Natural killer cell (primary cell): Measurements from ENCODE around the gene WSB1. TPM values are rescaled to one million over a fixed set of nuclear protein-coding genes. Genes with fewer than 3 reads are reported as not detected.

ENCODE experiments used
- ATAC-seq, 3 donors: fragments of 150-1000 bp in 2 of 3; fragments of 200-7000 bp in 1 of 3; cut with Tn5 transposase; 1 replicate in 1 of 3; 2 replicates in 2 of 3; pipeline ENCODE4 v1.10.0; 2021; ENCODE audit warnings: mild to moderate bottlenecking in 2 of 3, moderate library complexity in 2 of 3
- DNase-seq, 2 donors: peaks; one replicate each; pipeline versions ENCODE4 v3.0.0 to v3.0.0-alpha.2; 2013 to 2021; ENCODE audit warnings: mixed read lengths in 1 of 2
- H3K27ac ChIP-seq: one replicate; pipeline ENCODE4 v1.5.1; 2013; ENCODE audit warnings: mild to moderate bottlenecking, low read length
- H3K27me3 ChIP-seq: one replicate; pipeline ENCODE4 v1.6.1; 2013; ENCODE audit warnings: low read length; ENCODE audit not compliant: control insufficient read depth, insufficient read depth
- H3K36me3 ChIP-seq: one replicate; pipeline ENCODE4 v1.6.1; 2013; ENCODE audit warnings: low read length; ENCODE audit not compliant: control insufficient read depth, insufficient read depth
- H3K4me1 ChIP-seq: one replicate; pipeline ENCODE4 v1.6.1; 2013; ENCODE audit warnings: low read length; ENCODE audit not compliant: control insufficient read depth, insufficient read depth
- H3K4me3 ChIP-seq: one replicate; pipeline ENCODE4 v1.5.1; 2013; ENCODE audit warnings: low read length
- H3K9me3 ChIP-seq: one replicate; pipeline ENCODE4 v1.6.1; 2013; ENCODE audit warnings: low read length; ENCODE audit not compliant: control insufficient read depth, insufficient read depth
- H3K27ac Mint-ChIP-seq, 2 donors: one replicate each; pipeline ENCODE4 v1.8.0; 2022; ENCODE audit warnings: mild to moderate bottlenecking in 2 of 2, mixed read lengths in 2 of 2, moderate library complexity in 1 of 2
- H3K27me3 Mint-ChIP-seq, 2 donors: one replicate each; pipeline ENCODE4 v1.8.0; 2022; ENCODE audit warnings: low read depth in 2 of 2, mixed read lengths in 2 of 2
- H3K36me3 Mint-ChIP-seq: one replicate; pipeline ENCODE4 v1.8.0; 2022; ENCODE audit warnings: mixed read lengths
- H3K4me1 Mint-ChIP-seq, 2 donors: one replicate each; pipeline ENCODE4 v1.8.0; 2022; ENCODE audit warnings: mixed read lengths in 2 of 2
- H3K4me3 Mint-ChIP-seq: one replicate; pipeline ENCODE4 v1.8.0; 2022; ENCODE audit warnings: mild to moderate bottlenecking, moderate library complexity, mixed read lengths
- H3K9me3 Mint-ChIP-seq, 2 donors: one replicate each; pipeline ENCODE4 v1.8.0; 2022; ENCODE audit warnings: mixed read lengths in 2 of 2
- WGBS: methylation state at CpG from one replicate; pipeline ENCODE4 v1.1.7; 2013; ENCODE audit warnings: missing lambda C conversion rate; ENCODE audit not compliant: insufficient coverage; 5-methylcytosine and 5-hydroxymethylcytosine counted together
- intact Hi-C: fragments of 100-400 bp; cut with micrococcal nuclease; formaldehyde crosslinking; loops from one replicate; pipeline ENCODE4 v1.14.2; 2022
- total RNA-seq, 4 donors: library from RNA; stranded (reverse); fragments of 120-200 nt in 1 of 4; gene quantifications; one replicate each; pipeline versions ENCODE4 v1.2.3 to v1.2.4, GENCODE V29; 2013 to 2022
- TF ChIP-seq, protein P1 (sequence below): fragments of 200-600 bp; IDR thresholded peaks from one replicate; pipeline ENCODE4 v1.8.0; 2022; ENCODE audit warnings: antibody characterized with exemption

Gene WSB1
- total RNA-seq, 3 donors from 2014 or later (not counting 1 experiment from before 2014, with no cell fraction given), result 124 to 205 (median 187) TPM

DNA sequence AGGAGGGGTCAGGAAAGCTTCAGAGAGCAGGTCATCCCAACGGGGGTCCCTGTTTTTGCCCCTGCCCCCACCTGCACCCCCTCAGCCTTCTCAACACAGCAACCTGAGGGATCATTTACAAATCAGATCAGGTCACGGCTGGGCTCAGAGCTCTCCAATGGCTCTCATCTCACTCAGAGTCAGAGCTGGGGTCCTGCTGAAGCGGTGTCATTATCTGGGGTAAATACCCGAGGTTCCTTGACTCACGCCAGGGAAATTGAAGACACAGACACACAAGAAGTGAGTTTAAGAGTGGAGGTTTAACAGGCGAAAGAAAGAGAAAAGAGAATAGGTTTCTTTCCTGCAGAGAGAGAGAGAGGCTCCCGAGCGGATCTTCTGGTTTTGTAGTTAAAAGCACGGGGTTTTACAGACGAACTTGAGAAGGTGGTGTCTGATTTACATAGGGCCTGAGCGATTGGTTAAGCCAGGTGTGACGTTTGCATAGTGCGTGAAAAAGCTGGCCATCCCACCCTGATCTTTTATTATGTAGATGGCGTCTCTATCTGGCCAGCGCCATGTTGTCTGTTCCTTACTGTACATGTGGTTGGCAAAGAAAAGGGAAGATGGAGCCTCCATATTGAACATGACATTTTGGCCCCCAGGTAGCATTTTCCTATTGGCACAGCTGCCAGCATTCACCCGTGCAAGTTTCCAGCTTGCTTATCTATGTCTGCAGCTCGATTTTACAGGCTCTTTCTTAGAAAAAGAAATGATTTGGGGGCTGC lies 51.4 kb downstream of the WSB1 start:
- peak overlapping the region; percentile 75 to 88 for H3K27ac Mint-ChIP-seq
- no peaks in the 10 kb centered on the region for H3K9me3 ChIP-seq
- peaks cover 47 to 50% of the 10 kb centered on the region in 2 donors for H3K4me1 Mint-ChIP-seq
- H3K36me3 Mint-ChIP-seq, result no peaks in the 10 kb centered on the region
- DNase-seq, result no peak
- ATAC-seq, result no peak
- no peak overlapping the region for H3K4me3 ChIP-seq
- H3K4me1 ChIP-seq, result peaks cover 62% of the 10 kb centered on the region
- H3K27me3 ChIP-seq, result no peaks in the 10 kb centered on the region
- 80% methylated on average over 16 of the region's 17 CpGs for WGBS
- H3K36me3 ChIP-seq, result no peaks in the 10 kb centered on the region
- intact Hi-C loops, result no loop called here
- peak overlapping the region; percentile 38 for H3K4me3 Mint-ChIP-seq
- H3K9me3 Mint-ChIP-seq, result no peaks in the 10 kb centered on the region
- peak overlapping the region; percentile 72 for H3K27ac ChIP-seq
- H3K27me3 Mint-ChIP-seq, result no peaks in the 10 kb centered on the region
- TF ChIP-seq, protein P1, sequence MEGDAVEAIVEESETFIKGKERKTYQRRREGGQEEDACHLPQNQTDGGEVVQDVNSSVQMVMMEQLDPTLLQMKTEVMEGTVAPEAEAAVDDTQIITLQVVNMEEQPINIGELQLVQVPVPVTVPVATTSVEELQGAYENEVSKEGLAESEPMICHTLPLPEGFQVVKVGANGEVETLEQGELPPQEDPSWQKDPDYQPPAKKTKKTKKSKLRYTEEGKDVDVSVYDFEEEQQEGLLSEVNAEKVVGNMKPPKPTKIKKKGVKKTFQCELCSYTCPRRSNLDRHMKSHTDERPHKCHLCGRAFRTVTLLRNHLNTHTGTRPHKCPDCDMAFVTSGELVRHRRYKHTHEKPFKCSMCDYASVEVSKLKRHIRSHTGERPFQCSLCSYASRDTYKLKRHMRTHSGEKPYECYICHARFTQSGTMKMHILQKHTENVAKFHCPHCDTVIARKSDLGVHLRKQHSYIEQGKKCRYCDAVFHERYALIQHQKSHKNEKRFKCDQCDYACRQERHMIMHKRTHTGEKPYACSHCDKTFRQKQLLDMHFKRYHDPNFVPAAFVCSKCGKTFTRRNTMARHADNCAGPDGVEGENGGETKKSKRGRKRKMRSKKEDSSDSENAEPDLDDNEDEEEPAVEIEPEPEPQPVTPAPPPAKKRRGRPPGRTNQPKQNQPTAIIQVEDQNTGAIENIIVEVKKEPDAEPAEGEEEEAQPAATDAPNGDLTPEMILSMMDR, result no peak

DNA sequence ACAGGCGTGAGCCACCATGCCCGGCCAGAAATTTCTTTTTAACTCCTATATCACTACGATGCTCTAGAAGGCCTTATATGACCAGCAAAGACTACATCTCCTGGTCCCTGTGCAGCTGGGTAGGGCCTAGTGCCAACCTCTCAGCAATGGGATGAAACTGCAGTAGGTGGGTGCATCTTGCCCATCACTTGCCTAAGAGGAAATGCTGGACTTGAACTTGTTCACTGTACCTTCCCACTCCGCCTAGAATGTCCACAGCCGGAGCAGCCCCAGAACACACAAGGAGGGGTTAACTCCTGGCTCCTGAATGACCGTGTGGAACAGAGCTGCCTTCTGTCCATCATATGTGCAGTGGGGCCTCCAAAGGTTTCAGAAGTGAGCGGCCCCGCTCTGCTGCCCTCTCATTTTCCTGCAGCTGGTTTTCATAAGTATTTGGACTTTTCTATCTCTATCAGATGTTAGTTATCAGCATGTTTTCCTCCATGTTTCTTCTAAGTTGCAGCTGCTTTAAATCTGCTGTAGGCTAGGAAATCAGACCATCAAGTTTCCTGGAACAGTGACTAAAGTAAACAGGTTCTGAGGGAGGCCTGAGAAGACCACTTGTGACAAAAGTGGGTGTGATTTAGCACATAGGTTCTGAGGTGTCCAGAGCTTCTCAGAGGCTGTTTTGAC lies 52.5 kb downstream of the WSB1 start:
- H3K9me3 Mint-ChIP-seq, result no peaks in the 10 kb centered on the region
- H3K27ac Mint-ChIP-seq, result peak overlapping the region; percentile 88 to 89

DNA sequence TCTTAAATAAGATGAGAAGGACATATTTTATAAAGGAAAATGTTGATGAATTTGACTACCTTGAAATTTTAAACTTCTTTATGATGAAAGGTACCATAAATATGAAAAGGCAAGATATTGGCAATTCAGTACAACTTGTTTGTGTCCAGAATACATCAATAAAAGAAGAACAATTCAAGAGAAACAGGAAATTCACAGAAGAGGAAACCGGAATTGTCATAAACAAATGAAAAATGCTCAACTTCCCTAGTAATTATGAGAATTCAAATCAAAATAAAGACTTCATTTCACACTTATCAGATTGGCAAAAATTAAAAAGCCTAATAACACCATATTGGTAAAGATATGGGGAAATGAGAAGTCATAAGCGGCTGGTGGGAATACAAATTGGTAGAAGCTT lies 54.3 kb downstream of the WSB1 start:
- no peak for DNase-seq
- Mint-ChIP-seq H3K9me3 (no peaks in the 10 kb centered on the region), H3K4me3 (peak overlapping the region; percentile 80), H3K4me1 (peaks cover 55 to 56% of the 10 kb centered on the region in 2 donors), H3K27me3 (no peaks in the 10 kb centered on the region), H3K36me3 (no peaks in the 10 kb centered on the region), H3K27ac (peak overlapping the region; percentile 69 to 88)
- intact Hi-C loops, result loop anchor here (2.0 kb wide), 1 partner anchor 53 kb away; the partner anchor contains the start of gene WSB1
- no peak for ATAC-seq
- no peaks in the 10 kb centered on the region for H3K27me3 ChIP-seq
- no peak overlapping the region for H3K27ac ChIP-seq
- H3K4me1 ChIP-seq, result peaks cover 51% of the 10 kb centered on the region
- no peak overlapping the region for H3K4me3 ChIP-seq
- TF ChIP-seq, protein P1, result no peak
- WGBS, result no CpG with 5 or more reads among the region's 2 CpGs
- no peaks in the 10 kb centered on the region for H3K9me3 ChIP-seq
- no peaks in the 10 kb centered on the region for H3K36me3 ChIP-seq

More for the DNA sequence above, 52.5 kb downstream of the WSB1 start:
- ATAC-seq (peak; percentile 32 to 51 (median 48)), DNase-seq (no peak)
- WGBS, result 90% methylated on average over 8 of the region's 8 CpGs
- no peaks in the 10 kb centered on the region for H3K27me3 Mint-ChIP-seq
- Histone ChIP-seq H3K4me3 (no peak overlapping the region), H3K27ac (peak overlapping the region; percentile 72), H3K36me3 (no peaks in the 10 kb centered on the region), H3K4me1 (peaks cover 52% of the 10 kb centered on the region), H3K9me3 (no peaks in the 10 kb centered on the region), H3K27me3 (no peaks in the 10 kb centered on the region)
- TF ChIP-seq, protein P1, result no peak
- H3K4me3 Mint-ChIP-seq, result peak overlapping the region; percentile 79
- peaks cover 38 to 43% of the 10 kb centered on the region in 2 donors for H3K4me1 Mint-ChIP-seq
- intact Hi-C loops, result no loop called here
- H3K36me3 Mint-ChIP-seq, result no peaks in the 10 kb centered on the region
